Hepatocyte (in vitro differentiated cells): ENCODE results near the gene PRR35.

Source experiments
- EZH2 ChIP-seq: fragments of 200-600 bp; sonication (generic); IDR thresholded peaks from 2 replicates; pipeline ENCODE4 v1.6.1; 2016; ENCODE audit warnings: antibody characterized with exemption, mild to moderate bottlenecking, borderline replicate concordance
- EZH2phosphoT487 ChIP-seq: fragments of 200-600 bp; sonication (generic); IDR thresholded peaks from one replicate; pipeline ENCODE4 v1.6.1; 2018; ENCODE audit warnings: antibody characterized with exemption, mild to moderate bottlenecking, low read depth, moderate library complexity; ENCODE audit not compliant: unreplicated experiment, severe bottlenecking
- TF ChIP-seq, protein P1 (sequence below): fragments of 200-600 bp; sonication (generic); IDR thresholded peaks from 2 replicates; pipeline ENCODE4 v1.5.1; 2016; ENCODE audit warnings: antibody characterized with exemption, mild to moderate bottlenecking; ENCODE audit not compliant: poor library complexity

DNA sequence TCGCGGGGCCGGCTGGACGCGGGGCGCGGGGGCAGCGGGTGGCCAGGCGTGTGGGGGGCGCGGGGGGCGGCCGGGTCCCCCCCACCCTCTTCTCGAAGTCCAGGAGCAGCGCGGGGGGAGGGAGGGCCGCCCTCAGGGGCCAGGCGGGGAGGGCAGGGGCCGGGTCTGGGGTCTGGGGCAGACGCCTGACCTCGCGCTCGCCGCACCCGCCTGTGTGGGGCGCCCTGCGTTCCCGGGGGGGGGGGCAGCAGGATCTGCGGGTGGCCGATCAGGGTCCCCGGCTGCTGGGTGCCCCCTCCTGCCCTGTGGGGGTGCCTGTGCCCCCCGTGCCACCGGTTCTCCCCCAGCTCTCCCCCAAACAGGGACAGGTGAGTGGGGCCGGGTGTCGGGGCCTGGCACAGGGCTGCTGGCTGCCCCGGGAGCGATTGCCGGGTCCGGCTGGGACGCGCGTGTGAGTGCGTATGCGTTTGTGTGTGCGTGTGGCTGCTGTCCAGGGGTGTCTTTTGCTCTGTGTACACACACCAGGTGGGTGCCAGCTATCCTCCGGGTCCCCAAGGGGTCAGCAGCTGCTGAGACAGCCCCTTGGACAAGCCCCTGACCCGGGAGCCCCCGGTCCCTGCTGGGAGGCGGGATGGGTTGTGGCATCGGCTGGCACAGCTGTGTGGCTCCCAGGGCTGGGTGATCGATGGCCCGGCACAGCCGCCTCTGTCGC lies 663 bp downstream of the PRR35 start:
- peak; percentile 80 for TF ChIP-seq EZH2
- TF ChIP-seq, protein P1, sequence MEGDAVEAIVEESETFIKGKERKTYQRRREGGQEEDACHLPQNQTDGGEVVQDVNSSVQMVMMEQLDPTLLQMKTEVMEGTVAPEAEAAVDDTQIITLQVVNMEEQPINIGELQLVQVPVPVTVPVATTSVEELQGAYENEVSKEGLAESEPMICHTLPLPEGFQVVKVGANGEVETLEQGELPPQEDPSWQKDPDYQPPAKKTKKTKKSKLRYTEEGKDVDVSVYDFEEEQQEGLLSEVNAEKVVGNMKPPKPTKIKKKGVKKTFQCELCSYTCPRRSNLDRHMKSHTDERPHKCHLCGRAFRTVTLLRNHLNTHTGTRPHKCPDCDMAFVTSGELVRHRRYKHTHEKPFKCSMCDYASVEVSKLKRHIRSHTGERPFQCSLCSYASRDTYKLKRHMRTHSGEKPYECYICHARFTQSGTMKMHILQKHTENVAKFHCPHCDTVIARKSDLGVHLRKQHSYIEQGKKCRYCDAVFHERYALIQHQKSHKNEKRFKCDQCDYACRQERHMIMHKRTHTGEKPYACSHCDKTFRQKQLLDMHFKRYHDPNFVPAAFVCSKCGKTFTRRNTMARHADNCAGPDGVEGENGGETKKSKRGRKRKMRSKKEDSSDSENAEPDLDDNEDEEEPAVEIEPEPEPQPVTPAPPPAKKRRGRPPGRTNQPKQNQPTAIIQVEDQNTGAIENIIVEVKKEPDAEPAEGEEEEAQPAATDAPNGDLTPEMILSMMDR = no peak
- no peak for TF ChIP-seq EZH2phosphoT487
